GM12878 (cell line): ENCODE results near the gene CLEC17A. TPM values are rescaled to one million over a fixed set of nuclear protein-coding genes. Genes with fewer than 3 reads are reported as not detected.

Experiments used
- ATF2 ChIP-seq: IDR thresholded peaks from 2 replicates; pipeline ENCODE4 v1.6.1; 2012; ENCODE audit warnings: low read length, inconsistent platforms
- CHD1 ChIP-seq: IDR thresholded peaks from 2 replicates; pipeline ENCODE4 v1.6.1; 2012; ENCODE audit warnings: low read depth, low read length, improper control_type of control experiment
- YBX1 ChIP-seq: fragments of 450-650 bp; IDR thresholded peaks from 2 replicates; pipeline ENCODE4 v1.6.1; 2016; ENCODE audit warnings: antibody characterized with exemption
- ZBTB11 ChIP-seq: fragments of 450-650 bp; formaldehyde crosslinking; IDR thresholded peaks from 2 replicates; pipeline ENCODE4 v1.5.0; 2022; ENCODE audit warnings: mild to moderate bottlenecking, missing genetic modification characterization
- polyA plus RNA-seq, 11 experiments: library from polyadenylated mRNA; depleted of rRNA in 4 of 11; unstranded in 6 of 11; stranded (reverse) in 5 of 11; fragments of >200 nt; fragmentation: Nextera tagmentation in 4 of 11; fragmentation: Illumina TruSeq in 1 of 11; extraction: Ambion mirVana in 4 of 11; extraction: Trizol in 1 of 11; gene quantifications; 1 replicate in 1 of 11; 2 replicates in 10 of 11; pipeline versions ENCODE4 v1.2.1 to v1.2.3, GENCODE V29; 2011 to 2016; ENCODE audit warnings: inconsistent platforms in 2 of 11, missing spikeins in 2 of 11, low read depth in 1 of 11
- total RNA-seq, 4 experiments: library from RNA; depleted of rRNA in 3 of 4; stranded (reverse); fragments of >200 nt in 3 of 4; fragmentation: Illumina TruSeq in 1 of 4; extraction: Trizol in 1 of 4; gene quantifications; 2 replicates each; pipeline versions ENCODE4 v1.2.1 to v1.2.3, GENCODE V29; 2013 to 2021
- TF ChIP-seq, protein P1 (sequence below): fragments of 450-650 bp; IDR thresholded peaks from 2 replicates; pipeline ENCODE4 v1.6.1; 2017; ENCODE audit warnings: low read depth, mild to moderate bottlenecking, moderate library complexity

Gene CLEC17A
- total and polyA plus RNA-seq, 10 of the 15 experiments (the other 5 are each of a cell fraction or from before 2014, with no cell fraction given), result 12.9 to 131 (median 97.3) TPM

DNA sequence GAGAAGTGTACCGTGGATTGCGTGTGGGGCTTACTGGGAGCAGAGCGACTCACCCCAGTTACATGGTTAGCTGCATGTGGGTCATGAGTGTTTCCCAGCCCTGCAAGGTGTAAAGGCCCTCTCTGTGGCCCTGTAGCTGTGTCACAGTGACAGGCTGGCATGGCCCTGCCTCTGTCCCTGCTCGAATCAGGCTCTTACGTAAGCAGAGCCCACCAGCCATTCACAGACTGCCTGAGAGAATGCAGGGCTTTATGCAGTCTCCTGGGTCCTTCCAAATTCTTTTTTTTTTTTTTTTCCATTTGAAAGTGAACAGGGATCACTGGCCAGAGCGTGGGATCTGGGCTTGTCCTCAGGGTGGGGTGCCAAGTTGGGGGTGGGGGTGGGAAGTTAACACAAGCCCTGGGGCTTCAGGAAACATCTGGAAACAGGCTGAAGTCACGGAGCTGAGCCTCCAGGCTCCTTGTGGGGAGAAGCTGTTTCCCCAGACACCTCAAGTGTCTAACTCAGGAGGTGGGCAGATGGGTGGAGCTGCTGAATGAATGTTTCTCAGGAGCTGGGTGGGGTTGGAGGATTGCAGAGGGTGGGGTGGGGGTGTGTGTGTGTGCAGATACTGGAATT, 40.1 kb upstream of the CLEC17A start (continued):
- TF ChIP-seq ATF2 (no peak), CHD1 (no peak), YBX1 (no peak), ZBTB11 (CRISPR knock-in tag) (no peak)
- TF ChIP-seq, protein P1, sequence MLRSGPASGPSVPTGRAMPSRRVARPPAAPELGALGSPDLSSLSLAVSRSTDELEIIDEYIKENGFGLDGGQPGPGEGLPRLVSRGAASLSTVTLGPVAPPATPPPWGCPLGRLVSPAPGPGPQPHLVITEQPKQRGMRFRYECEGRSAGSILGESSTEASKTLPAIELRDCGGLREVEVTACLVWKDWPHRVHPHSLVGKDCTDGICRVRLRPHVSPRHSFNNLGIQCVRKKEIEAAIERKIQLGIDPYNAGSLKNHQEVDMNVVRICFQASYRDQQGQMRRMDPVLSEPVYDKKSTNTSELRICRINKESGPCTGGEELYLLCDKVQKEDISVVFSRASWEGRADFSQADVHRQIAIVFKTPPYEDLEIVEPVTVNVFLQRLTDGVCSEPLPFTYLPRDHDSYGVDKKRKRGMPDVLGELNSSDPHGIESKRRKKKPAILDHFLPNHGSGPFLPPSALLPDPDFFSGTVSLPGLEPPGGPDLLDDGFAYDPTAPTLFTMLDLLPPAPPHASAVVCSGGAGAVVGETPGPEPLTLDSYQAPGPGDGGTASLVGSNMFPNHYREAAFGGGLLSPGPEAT, result no peak
